Ascending aorta (tissue), 2 donors: ENCODE measurements around the gene POU1F1. TPM values are rescaled to one million over a fixed set of nuclear protein-coding genes. Genes with fewer than 3 reads are reported as not detected.

Experiments used
- DNase-seq, 2 donors: peaks; one replicate each; pipeline ENCODE4 v3.0.0-alpha.2; 2019; ENCODE audit warnings: low spot score in 2 of 2
- H3K27ac ChIP-seq, 2 donors: fragments of 200-600 bp; sonication (generic); one replicate each; pipeline ENCODE4 v1.5.1; 2016 to 2017; ENCODE audit warnings: mild to moderate bottlenecking in 1 of 2
- H3K27me3 ChIP-seq: fragments of 200-600 bp; sonication (generic); one replicate; pipeline ENCODE4 v1.5.1; 2017
- H3K36me3 ChIP-seq, 2 donors: fragments of 200-600 bp; sonication (generic); one replicate each; pipeline ENCODE4 v1.5.1; 2016
- H3K4me1 ChIP-seq, 2 donors: fragments of 200-600 bp; sonication (generic); one replicate each; pipeline ENCODE4 v1.5.1; 2016 to 2017; ENCODE audit warnings: mild to moderate bottlenecking in 1 of 2
- H3K4me3 ChIP-seq, 2 donors: fragments of 200-600 bp; sonication (generic); one replicate each; pipeline ENCODE4 v1.5.1; 2016 to 2017; ENCODE audit warnings: mild to moderate bottlenecking in 1 of 2
- H3K9me3 ChIP-seq, 2 donors: fragments of 200-600 bp; sonication (generic); one replicate each; pipeline ENCODE4 v1.5.1; 2016
- CTCF ChIP-seq, 3 experiments: fragments of 200-600 bp in 2 of 3; fragments of 450-650 bp in 1 of 3; sonication (generic) in 2 of 3; IDR thresholded peaks; one replicate each; pipeline ENCODE4 v1.5.1; 2016 to 2019; ENCODE audit warnings: antibody characterized with exemption in 3 of 3, mild to moderate bottlenecking in 1 of 3, moderate library complexity in 1 of 3
- intact Hi-C: fragments of 100-400 bp; cut with DNase I; formaldehyde crosslinking; loops from one replicate; pipeline ENCODE4 v1.15.1; 2023
- total RNA-seq: library from RNA; depleted of rRNA; stranded (reverse); fragments of >200 nt; gene quantifications from one replicate; pipeline ENCODE4 v1.1.0, GENCODE V29; 2016

Gene POU1F1
- total RNA-seq, 1 donor from 2014 or later, result not detected

GRCh38 chr3:87225659-87226058, 50.7 kb downstream of the POU1F1 start:
- no peaks in the 10 kb centered on the region for H3K9me3 ChIP-seq
- peak in 1 of 2 donors; percentile 65 for DNase-seq
- H3K4me3 ChIP-seq, result peak overlapping the region in 1 of 2 donors; percentile 78
- TF ChIP-seq CTCF (IDR thresholded peaks at IDR 0.05), result no peak
- intact Hi-C loops, result loop anchor here (2.0 to 5.0 kb wide), 3 partner anchors 138 to 832 kb away; partner anchors contain the start of genes CGGBP1, VGLL3 and ZNF654
- peaks cover 0 to 2% of the 10 kb centered on the region in 2 donors for H3K4me1 ChIP-seq
- no peak overlapping the region for H3K27ac ChIP-seq
- H3K36me3 ChIP-seq, result no peaks in the 10 kb centered on the region
- no peaks in the 10 kb centered on the region for H3K27me3 ChIP-seq

- intact Hi-C loops, result no loop called here
- no peak overlapping the region for H3K4me3 ChIP-seq
- H3K9me3 ChIP-seq, result no peaks in the 10 kb centered on the region
- no peaks in the 10 kb centered on the region for H3K36me3 ChIP-seq
- H3K4me1 ChIP-seq, result no peaks in the 10 kb centered on the region
- H3K27me3 ChIP-seq, result no peaks in the 10 kb centered on the region
- no peak for TF ChIP-seq CTCF (IDR thresholded peaks at IDR 0.05)
- no peak for DNase-seq
- no peak overlapping the region for H3K27ac ChIP-seq
Measured at GRCh38 chr3:87219611-87220010, 56.8 kb downstream of the POU1F1 start.

GRCh38 chr3:87218560-87218959, 57.8 kb downstream of the POU1F1 start:
- H3K4me1 ChIP-seq, result no peaks in the 10 kb centered on the region
- H3K27ac ChIP-seq, result no peak overlapping the region
- DNase-seq, result no peak
- intact Hi-C loops, result no loop called here
- no peaks in the 10 kb centered on the region for H3K27me3 ChIP-seq
- no peaks in the 10 kb centered on the region for H3K36me3 ChIP-seq
- TF ChIP-seq CTCF (IDR thresholded peaks at IDR 0.05), result no peak
- H3K9me3 ChIP-seq, result no peaks in the 10 kb centered on the region
- H3K4me3 ChIP-seq, result no peak overlapping the region

Other genes starting within 250 kb of the POU1F1 start
- gene CHMP2B, start 49.3 kb downstream of the POU1F1 start, total RNA-seq, result 27.7 TPM